Cerebellar nuclear complex (tissue), 1 donor: Measurements from ENCODE around the gene SLC38A9.

Experiments
- DNase-seq, 2 experiments: peaks; one replicate each; lab custom pipeline; 2025; lab: John Stamatoyannopoulos, UW

Gene SLC38A9

GRCh38 chr5:55649963-55650362, 62.2 kb downstream of the SLC38A9 start:
- no peak for DNase-seq

GRCh38 chr5:55645304-55645703, 66.8 kb downstream of the SLC38A9 start:
- DNase-seq = no peak

- DNase-seq = no peak
Measured at GRCh38 chr5:55638455-55638854, 73.7 kb downstream of the SLC38A9 start.

- no peak for DNase-seq
Measured at GRCh38 chr5:55638051-55638450, 74.1 kb downstream of the SLC38A9 start.

GRCh38 chr5:55636683-55637082, 75.4 kb downstream of the SLC38A9 start:
- DNase-seq = no peak

GRCh38 chr5:55636177-55636576, 75.9 kb downstream of the SLC38A9 start:
- DNase-seq = no peak

GRCh38 chr5:55634866-55635265, 77.3 kb downstream of the SLC38A9 start:
- DNase-seq = no peak

GRCh38 chr5:55634209-55634805, 77.8 kb downstream of the SLC38A9 start:
- DNase-seq = no peak

GRCh38 chr5:55633574-55634208, 78.4 kb downstream of the SLC38A9 start:
- no peak for DNase-seq

GRCh38 chr5:55629815-55630214, 82.3 kb downstream of the SLC38A9 start:
- no peak for DNase-seq

- no peak for DNase-seq
Measured at GRCh38 chr5:55626790-55627189, 85.3 kb downstream of the SLC38A9 start.

- no peak for DNase-seq
Measured at GRCh38 chr5:55625913-55626312, 86.2 kb downstream of the SLC38A9 start.

GRCh38 chr5:55625589-55625909, 86.6 kb downstream of the SLC38A9 start:
- no peak for DNase-seq

GRCh38 chr5:55624841-55625588, 87.1 kb downstream of the SLC38A9 start:
- DNase-seq = no peak

GRCh38 chr5:55623789-55624188, 88.3 kb downstream of the SLC38A9 start:
- DNase-seq = no peak

- no peak for DNase-seq
Measured at GRCh38 chr5:55622460-55622859, 89.7 kb downstream of the SLC38A9 start.

GRCh38 chr5:55621229-55621628, 90.9 kb downstream of the SLC38A9 start:
- DNase-seq = no peak

- no peak for DNase-seq
Measured at GRCh38 chr5:55620766-55621160, 91.4 kb downstream of the SLC38A9 start.

GRCh38 chr5:55620009-55620765, 91.9 kb downstream of the SLC38A9 start:
- no peak for DNase-seq

GRCh38 chr5:55618318-55618717, 93.8 kb downstream of the SLC38A9 start:
- no peak for DNase-seq

- DNase-seq = no peak
Measured at GRCh38 chr5:55613112-55613868, 98.8 kb downstream of the SLC38A9 start.

GRCh38 chr5:55610542-55610941, 101.6 kb downstream of the SLC38A9 start:
- DNase-seq = no peak
